Fibroblast of the aortic adventitia (primary cell): Measurements from ENCODE around the gene EML1. TPM values are rescaled to one million over a fixed set of nuclear protein-coding genes. Genes with fewer than 3 reads are reported as not detected.
A peak's percentile ranks its signal among the peaks of the same experiment; 100 is the strongest.

Experiments used
- DNase-seq: peaks from one replicate; pipeline ENCODE4 v3.0.0-alpha.2; 2010; ENCODE audit warnings: low read depth
- H3K4me3 ChIP-seq: 2 replicates; pipeline ENCODE4 v1.5.1; 2011; ENCODE audit warnings: low read depth, mild to moderate bottlenecking, control low read depth, low read length, moderate library complexity
- CTCF ChIP-seq: IDR thresholded peaks from 2 replicates; pipeline ENCODE4 v1.5.1; 2011; ENCODE audit warnings: mild to moderate bottlenecking, low read length, control low read depth, inconsistent platforms; ENCODE audit not compliant: insufficient read depth
- total RNA-seq: library from RNA; depleted of rRNA; stranded (reverse); fragments of >200 nt; gene quantifications from 2 replicates; pipeline ENCODE4 v1.2.3, GENCODE V29; 2012; ENCODE audit warnings: low replicate concordance

The EML1 gene
- total RNA-seq, 1 donor, result 80.3 TPM

DNA sequence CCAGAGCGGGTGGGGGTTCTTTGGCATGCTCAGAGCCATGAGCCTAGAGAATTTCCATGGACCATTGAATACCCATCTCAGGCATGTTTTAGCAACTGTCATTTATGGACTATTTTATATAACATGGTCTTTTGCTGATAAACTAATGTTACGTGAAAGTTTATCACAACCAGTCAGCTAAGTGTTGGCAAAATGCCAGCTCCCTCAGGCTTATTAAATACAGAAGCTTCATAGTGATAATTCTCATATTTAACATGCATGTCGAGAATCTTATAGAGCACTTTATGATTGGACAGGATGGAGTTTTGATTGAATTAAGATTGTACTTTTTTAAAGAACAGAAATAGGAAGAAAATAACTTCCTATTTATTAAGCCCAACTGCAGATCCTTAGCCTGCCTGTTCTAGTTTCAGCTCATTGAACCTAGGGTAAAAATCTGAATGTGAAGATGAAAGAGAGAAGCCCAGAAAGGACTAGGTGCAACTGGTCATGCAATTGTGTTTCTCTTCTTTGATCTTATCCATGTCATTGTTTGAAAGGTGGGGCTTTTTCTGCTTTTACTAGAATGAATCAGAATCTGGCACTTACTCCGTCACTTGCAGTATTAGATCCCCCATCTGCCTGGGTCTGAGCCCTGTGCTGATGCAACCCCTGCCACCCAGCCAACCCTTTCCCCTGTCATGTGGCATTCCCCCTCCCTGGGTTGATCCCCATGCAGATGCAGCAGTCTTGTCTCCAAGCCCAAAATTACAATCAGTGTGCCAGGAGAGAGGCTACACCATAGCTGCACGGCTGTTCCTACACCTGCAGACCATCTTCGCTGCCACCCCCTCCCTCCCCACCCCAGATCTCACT is 137.4 kb downstream of the EML1 start:
- DNase-seq, result peak; percentile 81
- TF ChIP-seq CTCF, result no peak
- no peak overlapping the region for H3K4me3 ChIP-seq

DNA sequence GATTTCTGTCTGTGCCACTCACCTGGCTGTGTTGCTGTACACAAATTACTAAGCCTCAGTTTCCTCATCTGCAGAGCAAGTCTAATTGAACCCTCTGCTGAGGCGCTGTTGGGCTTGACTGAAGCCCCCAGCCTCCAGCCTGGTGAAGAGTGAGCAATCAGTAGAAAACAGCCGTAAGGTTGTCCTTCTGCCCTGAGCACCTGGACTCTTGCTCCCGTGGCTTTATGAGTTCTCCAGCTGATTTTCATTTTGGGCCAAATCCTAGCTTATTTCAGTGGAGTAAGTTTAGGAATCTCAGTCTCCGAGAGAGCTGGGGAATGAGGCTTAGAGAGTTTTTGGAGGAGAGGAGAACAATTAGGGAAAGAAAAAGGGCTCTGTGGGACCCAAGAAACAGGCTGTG is 138.1 kb downstream of the EML1 start:
- H3K4me3 ChIP-seq, result no peak overlapping the region
- no peak for DNase-seq
- TF ChIP-seq CTCF, result no peak

- DNase-seq, result no peak
- no peak for TF ChIP-seq CTCF
- H3K4me3 ChIP-seq, result no peak overlapping the region
These were observed 142.8 kb downstream of the EML1 start for GRCh38 chr14:99936056-99936455.

GRCh38 chr14:99936738-99937474 is 143.7 kb downstream of the EML1 start:
- TF ChIP-seq CTCF, result no peak
- H3K4me3 ChIP-seq, result no peak overlapping the region
- DNase-seq, result no peak

GRCh38 chr14:99937475-99938244 is 144.4 kb downstream of the EML1 start:
- TF ChIP-seq CTCF, result no peak
- no peak overlapping the region for H3K4me3 ChIP-seq
- DNase-seq, result no peak

DNA sequence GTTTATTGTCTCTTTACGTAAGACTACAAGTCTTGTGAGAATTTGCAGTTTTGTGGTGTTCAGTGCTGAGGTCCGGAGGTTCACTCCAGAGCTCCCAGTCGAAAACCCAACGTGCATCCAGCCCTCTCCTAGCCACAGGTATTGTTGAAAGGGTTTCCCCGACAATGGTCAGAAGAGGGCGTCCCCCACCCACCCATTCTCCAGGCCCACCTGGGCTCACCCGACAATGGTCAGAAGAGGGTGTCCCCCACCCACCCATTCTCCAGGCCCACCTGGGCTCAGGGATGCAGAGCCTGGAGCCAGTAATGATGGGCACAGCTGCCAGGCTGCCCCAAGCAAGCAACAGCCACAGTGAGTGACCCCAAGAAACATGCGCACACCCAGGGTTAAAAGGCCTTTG is 145.2 kb downstream of the EML1 start:
- H3K4me3 ChIP-seq, result no peak overlapping the region
- TF ChIP-seq CTCF, result no peak
- no peak for DNase-seq
